NCI-H748 (cell line): ENCODE data around the gene GLS.
A peak's percentile ranks its signal among the peaks of the same experiment; 100 is the strongest.
"Not testable (repeated sequence)": the region's sequence is repeated elsewhere in the genome, so short reads cannot be mapped to it uniquely, and the experiment has no call there.

Experiments
- DNase-seq: peaks from one replicate; lab custom pipeline; 2025; ENCODE audit not compliant: unreplicated experiment; lab: John Stamatoyannopoulos, UW

Gene GLS

GRCh38 chr2:190855245-190855644 lies 25.4 kb upstream of the GLS start:
- no peak for DNase-seq

DNA sequence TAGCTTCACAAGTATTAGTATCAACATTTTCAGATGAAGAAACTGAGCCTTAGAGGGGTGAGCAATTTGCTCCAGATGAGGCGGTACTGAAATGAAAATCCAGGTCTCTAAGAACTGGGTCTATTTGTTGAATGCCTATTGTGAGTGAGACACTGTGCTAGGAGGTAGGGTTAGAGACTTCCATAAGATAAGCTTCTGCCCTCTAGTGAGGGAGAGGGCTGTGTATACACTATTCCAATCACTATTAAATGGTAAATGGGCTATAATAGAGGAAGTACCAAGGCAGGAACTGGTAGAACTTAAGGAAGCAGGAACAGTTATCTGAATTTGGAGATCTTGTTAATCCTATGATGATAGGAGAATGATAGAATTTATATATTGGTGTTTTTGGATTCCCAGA lies 23.6 kb upstream of the GLS start:
- peak; percentile 38 for DNase-seq

DNA sequence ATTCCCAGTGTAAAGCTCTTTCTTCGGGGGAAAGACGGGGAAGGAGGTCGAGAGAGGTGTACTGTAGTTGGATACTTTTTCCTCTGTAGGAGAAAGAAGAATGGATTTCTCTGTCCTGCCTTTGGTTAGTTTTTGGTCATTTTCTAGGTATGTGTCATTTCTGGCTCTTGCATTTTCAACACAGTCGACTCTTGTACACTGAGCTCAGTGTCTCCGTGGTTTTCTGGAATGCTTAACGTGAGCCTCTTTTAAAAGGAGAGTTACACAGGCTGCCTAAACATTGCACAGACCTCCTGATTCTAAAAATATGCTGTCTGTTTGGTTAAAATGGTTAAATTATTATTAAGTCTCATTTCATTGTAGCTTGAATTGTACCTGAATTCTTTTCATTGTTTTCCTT lies 21.8 kb upstream of the GLS start:
- no peak for DNase-seq

DNA sequence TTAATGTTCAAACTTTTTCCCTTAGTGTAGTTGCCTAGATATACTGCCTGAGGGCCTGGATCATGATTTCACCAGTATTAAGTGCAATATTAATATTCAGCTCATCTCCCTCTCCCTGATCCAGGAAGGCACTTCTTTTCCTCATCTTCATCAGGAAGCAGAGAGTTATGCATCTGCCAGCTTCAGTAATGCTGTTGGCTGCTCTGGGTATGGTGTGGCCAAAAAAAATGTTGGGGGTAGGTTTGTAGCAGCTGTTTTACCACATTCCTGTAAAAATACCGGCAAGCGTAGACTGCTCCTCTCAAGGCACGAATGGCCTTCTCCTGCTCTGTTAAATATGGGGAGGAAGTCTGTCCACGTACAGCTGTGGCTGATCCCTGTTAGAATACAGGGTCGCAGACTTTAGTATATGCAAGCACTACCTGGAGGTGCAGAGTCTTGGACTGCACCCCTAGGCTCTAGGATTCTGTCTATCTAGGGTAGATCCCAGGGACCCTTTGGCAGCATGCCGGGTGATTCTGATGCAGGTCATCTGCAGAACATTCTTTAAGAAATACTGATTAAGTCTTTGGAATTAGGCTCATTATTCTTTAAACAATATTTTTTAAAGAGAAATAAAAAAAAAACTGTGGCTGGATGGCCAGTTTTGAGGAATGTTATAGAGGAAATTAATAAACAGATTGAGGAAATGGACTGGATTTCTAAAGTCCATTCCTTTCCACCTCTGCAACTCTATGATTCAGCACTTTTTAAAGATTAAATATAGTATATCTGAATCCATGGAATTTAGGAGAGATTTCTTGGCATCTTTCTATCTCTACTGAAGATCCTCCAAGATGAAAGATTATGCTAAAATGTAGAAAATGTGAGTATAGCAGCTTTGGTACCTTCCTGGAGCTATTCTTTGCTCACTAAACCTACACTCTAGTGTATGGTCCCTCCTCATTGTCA lies 21.0 kb upstream of the GLS start:
- DNase-seq = no peak

DNA sequence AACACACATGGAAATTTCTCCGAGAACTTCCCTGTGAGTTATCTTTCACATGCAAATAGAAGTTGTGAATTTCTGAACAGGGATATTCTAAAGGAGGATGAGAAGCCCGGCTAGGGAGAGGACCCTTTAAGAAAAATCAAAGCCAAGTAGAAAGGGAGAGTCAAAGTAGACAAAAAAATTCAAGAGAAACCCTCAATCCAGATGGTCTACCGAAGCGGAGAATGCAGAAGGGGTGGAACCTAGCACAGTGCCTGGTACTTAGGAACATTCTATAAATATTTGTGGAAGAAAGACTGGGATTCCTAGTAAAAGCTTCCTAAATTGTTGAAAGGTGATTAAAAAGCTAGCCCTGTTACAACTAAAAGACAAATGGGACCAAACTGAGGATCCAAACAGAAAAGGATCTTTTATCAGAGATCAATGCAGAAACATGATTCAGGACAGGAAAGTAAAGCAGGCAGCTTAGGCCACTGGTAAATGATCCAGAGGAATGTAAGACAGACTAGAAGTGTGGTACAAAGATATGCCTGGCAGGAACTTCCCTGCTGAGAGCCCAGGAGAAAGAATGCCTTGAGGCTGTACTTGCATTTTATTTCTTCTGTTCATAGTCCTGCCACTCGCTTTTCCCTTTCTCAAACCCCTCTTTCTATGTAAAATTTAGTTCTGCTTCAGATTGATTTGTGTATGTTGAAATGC lies 19.5 kb upstream of the GLS start:
- DNase-seq = no peak

GRCh38 chr2:190862128-190862527 lies 18.5 kb upstream of the GLS start:
- not testable (repeated sequence) for DNase-seq

- peak; percentile 45 for DNase-seq
Measured at GRCh38 chr2:190862571-190862991, 18.0 kb upstream of the GLS start.

DNA sequence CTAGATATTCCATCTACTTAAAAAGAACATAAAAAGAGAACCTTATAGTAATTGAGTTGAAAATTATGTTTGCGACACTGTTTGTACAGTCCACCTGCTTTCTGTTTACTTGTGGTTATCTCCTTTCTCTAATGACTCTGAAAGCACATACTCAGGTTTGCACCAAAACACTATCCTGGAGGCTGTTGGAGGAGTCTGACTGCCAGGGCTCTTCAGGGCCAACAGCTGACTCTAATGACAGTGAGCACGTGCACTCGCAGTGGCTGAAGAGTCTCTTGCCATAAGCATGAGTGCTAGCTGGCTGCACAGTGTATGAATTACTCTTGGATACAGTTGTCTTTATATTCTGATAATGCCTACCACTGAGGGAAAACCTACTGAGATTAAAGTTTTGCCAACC lies 16.7 kb upstream of the GLS start:
- peak; percentile 100 for DNase-seq

- DNase-seq = no peak
Measured at GRCh38 chr2:190864375-190864774, 16.2 kb upstream of the GLS start.

DNA sequence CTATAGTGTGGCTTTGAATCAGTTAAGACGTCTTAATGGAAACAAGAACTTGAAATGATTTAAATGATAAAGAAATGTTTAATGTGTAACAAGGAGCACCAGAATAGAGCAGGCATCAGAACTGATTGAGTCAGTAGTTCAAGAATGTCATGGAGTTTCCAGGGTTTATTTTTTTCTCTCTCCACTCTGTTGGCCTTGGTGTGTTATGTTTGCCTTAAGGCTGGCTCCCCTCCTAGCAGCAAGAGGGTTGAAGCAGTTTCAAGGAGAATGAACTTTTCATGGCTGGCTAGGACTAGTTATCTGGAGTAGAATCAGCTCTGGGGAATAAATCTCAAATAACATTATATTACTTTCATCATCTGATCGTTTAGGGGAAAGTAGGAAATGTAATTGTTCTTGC lies 13.4 kb upstream of the GLS start:
- no peak for DNase-seq

- DNase-seq = no peak
Measured at GRCh38 chr2:190867832-190868231, 12.8 kb upstream of the GLS start.

GRCh38 chr2:190869721-190870120 lies 10.9 kb upstream of the GLS start:
- DNase-seq = no peak

GRCh38 chr2:190873451-190873850 lies 7.2 kb upstream of the GLS start:
- DNase-seq = not testable (repeated sequence)

DNA sequence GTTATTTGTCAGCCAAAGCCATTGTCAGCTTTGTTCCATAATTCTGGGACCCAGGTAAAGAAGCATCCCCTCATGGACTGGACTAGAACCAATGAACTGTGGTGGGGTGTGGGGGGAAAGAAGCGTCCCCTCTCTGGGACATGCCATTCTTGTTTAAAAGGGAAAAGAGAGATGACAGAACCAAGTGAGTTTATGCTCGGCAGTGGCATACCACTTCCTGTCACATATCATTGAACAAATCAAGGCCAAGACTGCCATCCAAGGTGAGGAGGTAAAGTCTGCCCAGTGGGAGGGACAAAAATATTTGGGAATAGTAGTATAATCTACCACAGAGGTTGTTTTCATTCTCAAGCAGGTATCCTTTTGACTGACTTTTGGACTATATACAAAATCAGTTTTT lies 4.7 kb upstream of the GLS start:
- no peak for DNase-seq

DNA sequence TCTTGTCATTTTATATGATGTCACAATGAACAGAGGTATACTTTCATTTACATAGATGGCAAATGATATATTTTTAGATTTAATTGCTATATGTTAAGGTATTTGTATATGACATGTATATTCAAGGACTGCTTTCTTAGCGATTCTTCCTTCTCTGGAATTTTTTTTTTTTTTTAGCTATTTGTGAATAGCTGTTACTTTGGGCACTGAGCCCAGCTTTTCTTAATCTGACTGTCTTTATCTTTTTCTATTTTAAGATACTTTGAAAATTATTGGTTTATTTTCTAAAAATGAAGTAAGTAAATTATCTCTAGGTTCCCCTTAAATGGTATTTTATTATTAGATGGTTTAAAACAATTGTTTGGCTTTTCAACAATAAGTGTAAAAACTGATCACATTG lies 4.0 kb upstream of the GLS start:
- no peak for DNase-seq

DNA sequence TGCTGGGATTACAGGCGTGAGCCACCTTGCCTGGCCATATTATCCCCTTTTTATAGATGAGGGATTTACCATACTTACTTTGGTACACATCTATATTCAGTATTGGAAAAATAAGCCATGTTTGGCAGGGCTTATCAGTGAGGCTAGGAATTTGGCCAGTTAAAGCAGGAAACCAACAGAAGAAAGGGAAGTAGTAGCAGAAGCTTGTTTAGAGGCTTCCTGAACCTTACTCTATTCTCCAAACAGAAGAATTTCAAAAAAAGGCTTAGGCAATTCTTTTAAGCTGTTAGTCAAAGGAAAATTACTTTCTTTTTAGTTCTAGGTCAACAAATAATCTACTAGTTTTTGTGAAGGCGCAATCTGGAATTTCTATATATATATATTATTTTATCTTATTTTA lies 3.2 kb upstream of the GLS start:
- no peak for DNase-seq

DNA sequence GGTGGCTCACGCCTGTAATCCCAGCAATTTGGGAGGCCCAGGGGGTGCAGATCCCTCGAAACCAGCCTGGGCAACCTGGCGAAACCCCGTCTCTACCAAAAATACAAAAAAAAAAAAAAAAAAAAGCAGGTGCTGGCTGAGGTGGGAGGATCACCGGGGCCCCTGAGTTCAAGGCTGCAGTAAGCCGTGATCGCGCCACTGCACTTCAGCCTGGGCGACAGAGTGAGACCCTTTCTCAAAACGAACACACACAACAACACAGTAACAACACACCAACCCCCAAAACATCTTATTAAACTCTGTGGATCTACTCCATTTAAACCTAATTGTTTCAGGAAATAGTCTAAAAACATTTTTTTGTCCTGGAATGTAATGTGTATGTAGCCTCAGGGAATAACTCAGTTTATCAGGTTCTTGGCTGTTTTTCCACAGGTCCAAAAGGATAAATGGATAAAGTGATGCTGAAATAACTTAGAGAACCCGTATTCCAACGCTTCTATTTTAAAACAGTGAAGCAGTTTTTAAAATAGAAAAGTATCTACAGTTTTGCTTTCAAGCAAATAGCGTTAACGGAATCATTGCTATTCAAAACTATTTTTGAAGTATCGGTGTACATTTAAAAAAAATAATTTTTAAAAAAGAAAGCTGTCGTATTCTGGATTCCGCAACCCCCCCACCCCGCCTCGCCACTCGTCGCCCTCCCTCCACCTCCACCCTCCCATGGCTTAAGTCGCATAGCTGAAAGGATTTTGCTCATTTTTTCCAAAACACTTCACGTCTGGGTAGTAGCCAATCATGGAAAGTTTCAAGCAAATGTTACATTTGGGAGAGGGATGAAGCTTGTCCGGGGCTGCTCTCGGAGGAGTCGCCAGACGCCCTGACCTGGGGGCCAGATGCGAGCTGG lies 895 bp upstream of the GLS start:
- DNase-seq = no peak

GRCh38 chr2:190881084-190881597 lies 520 bp downstream of the GLS start:
- no peak for DNase-seq

DNA sequence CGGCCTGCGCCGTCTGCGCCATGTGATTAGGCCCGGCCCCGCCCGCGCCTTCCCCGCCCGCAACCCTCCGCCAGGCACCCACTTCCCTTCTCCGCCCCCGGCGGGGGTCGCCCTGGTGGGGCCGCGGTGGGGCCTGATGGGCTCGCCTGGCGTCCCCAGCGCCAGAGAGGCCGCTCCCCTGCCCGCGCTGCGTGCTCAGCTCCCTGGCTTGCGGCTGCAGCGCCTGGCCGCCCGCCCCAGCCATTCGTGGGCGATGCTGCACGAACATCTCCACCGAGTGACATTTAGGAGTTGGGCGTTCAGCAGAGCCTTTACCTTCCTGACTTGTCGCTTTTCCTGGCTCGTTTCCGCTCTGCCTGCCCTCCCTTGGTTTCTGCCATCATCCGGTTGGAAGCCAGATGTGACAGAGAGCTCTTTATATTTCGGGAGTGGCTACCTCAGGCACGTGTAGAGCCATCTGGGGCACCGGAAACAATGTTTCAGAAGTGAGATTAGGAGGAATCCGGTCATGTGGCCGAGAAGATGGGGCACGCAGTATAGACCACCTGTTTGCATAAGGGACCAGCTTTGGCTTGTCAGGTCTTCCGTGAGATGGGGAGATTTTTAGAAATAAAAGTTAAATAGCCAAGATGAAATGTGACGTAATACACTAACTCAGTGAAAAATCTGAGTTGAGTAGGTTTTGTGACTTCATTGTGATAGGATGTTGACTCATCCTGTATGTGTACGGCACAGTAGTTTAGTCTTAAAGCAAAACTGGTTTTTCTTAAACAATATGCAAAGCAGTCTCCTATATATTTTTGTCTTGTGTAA lies 1.2 kb downstream of the GLS start:
- peak; percentile 93 for DNase-seq

DNA sequence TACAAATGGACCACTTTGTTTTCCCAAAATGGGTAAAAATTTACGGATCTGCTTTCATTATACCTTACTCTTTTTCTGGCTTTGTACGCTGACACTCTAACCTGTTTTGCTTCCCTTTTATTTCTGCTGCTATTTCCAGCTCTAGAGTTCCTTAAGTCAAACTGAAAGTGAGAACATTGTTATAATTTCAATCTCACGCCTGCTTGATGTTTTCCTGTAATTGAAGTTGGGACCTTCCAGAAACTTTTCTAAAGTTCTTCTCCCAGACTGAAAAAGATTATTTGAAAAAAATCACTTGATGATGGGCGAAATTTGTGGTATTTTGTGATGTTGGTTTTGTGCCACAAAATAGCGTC lies 1.8 kb downstream of the GLS start:
- peak; percentile 44 for DNase-seq
